GM12878 (cell line): Measurements from ENCODE around the gene ICAM2. TPM values are rescaled to one million over a fixed set of nuclear protein-coding genes. Genes with fewer than 3 reads are reported as not detected.

Experiments used
- ATAC-seq: fragments of 200-7000 bp; cut with Tn5 transposase; 3 replicates; pipeline ENCODE4 v1.9.1; 2020; ENCODE audit warnings: mild to moderate bottlenecking, moderate library complexity
- BruUV-seq: library from RNA; stranded (reverse); fragments of 400-500 nt; replicated peaks from 2 replicates; lab custom pipeline; 2021; lab: Mats Ljungman, UMichigan
- CTCF ChIA-PET: fragments of 300-600 bp; sonication (Branson Sonifier 250); formaldehyde crosslinking; extraction: SDS; loops from one replicate; lab custom pipeline; 2021; ENCODE audit warnings: inconsistent platforms; lab: Yijun Ruan, JAX
- POLR2A ChIA-PET: fragments of 350-600 bp; formaldehyde crosslinking; extraction: SDS; loops from one replicate; lab custom pipeline; 2021; ENCODE audit warnings: inconsistent platforms; lab: Charles Lee
- RAD21 ChIA-PET: fragments of 300-600 bp; sonication (Branson Sonifier 250); formaldehyde crosslinking; loops from one replicate; lab custom pipeline; 2023; ENCODE audit warnings: antibody characterized with exemption; ENCODE audit not compliant: unreplicated experiment; lab: Charles Lee
- SMC1A ChIA-PET: fragments of 300-600 bp; sonication (Branson Sonifier 250); formaldehyde crosslinking; loops from one replicate; lab custom pipeline; 2023; ENCODE audit not compliant: unreplicated experiment, uncharacterized antibody; lab: Charles Lee
- DNase-seq: peaks from one replicate; pipeline ENCODE4 v3.0.0-alpha.2; 2011; ENCODE audit warnings: low read depth, low spot score
- FAIRE-seq: peaks from 3 replicates; lab custom pipeline; 2011; peaks lifted over from hg19 to GRCh38; lab: Jason Lieb, UNC
- H2AFZ ChIP-seq: 2 replicates; pipeline ENCODE4 v1.6.0; 2011; ENCODE audit warnings: low read depth, low read length, control low read depth; ENCODE audit not compliant: control insufficient read depth
- H3K27ac ChIP-seq: 2 replicates; pipeline ENCODE4 v1.5.1; 2011; ENCODE audit warnings: control low read depth; ENCODE audit not compliant: control insufficient read depth, insufficient read depth
- H3K27me3 ChIP-seq, 2 experiments: replicated peaks in 1 of 2; 2 replicates each; pipeline versions ENCODE4 v1.6.0 to v1.6.1; 2011; ENCODE audit warnings: low read length in 1 of 2; ENCODE audit not compliant: control insufficient read depth in 2 of 2, insufficient read depth in 2 of 2
- H3K36me3 ChIP-seq, 2 experiments: 2 replicates each; pipeline ENCODE4 v1.5.1; 2011; ENCODE audit warnings: low read length in 1 of 2; ENCODE audit not compliant: control insufficient read depth in 2 of 2, insufficient read depth in 2 of 2
- H3K4me1 ChIP-seq: 2 replicates; pipeline ENCODE4 v1.6.1; 2011; ENCODE audit warnings: mild to moderate bottlenecking, low read length, moderate library complexity, mixed read lengths; ENCODE audit not compliant: control insufficient read depth, insufficient read depth
- H3K4me2 ChIP-seq: 2 replicates; pipeline ENCODE4 v1.6.0; 2011; ENCODE audit warnings: control low read depth; ENCODE audit not compliant: control insufficient read depth, insufficient read depth
- H3K4me3 ChIP-seq: fragments of 200-600 bp; sonication (generic); 2 replicates; pipeline ENCODE4 v1.5.1; 2016
- H3K79me2 ChIP-seq: 2 replicates; pipeline ENCODE4 v1.6.0; 2011; ENCODE audit warnings: low read length; ENCODE audit not compliant: control insufficient read depth, insufficient read depth
- H3K9ac ChIP-seq: 2 replicates; pipeline ENCODE4 v1.8.0; 2011; ENCODE audit warnings: low read length, control low read depth, mixed read lengths; ENCODE audit not compliant: control insufficient read depth, insufficient read depth
- H3K9me3 ChIP-seq: replicated peaks from 3 replicates; pipeline ENCODE4 v1.5.1; 2011; ENCODE audit warnings: mild to moderate bottlenecking, low read length; ENCODE audit not compliant: control insufficient read depth, insufficient read depth
- H4K20me1 ChIP-seq: 2 replicates; pipeline ENCODE4 v1.6.0; 2011; ENCODE audit not compliant: control insufficient read depth, insufficient read depth
- FOXM1 ChIP-seq: IDR thresholded peaks from 2 replicates; pipeline ENCODE4 v1.6.1; 2012; ENCODE audit warnings: low read depth, mild to moderate bottlenecking, inconsistent platforms, low read length, moderate library complexity
- MYB ChIP-seq: fragments of 150-350 bp; IDR thresholded peaks from 2 replicates; pipeline ENCODE4 v1.6.1; 2014; ENCODE audit warnings: mild to moderate bottlenecking, low read depth, low read length, borderline replicate concordance
- NFXL1 ChIP-seq: fragments of 450-650 bp; IDR thresholded peaks from 2 replicates; pipeline ENCODE4 v1.6.1; 2017; ENCODE audit warnings: antibody characterized with exemption, mild to moderate bottlenecking, borderline replicate concordance
- RBBP5 ChIP-seq: fragments of 200-600 bp; sonication (generic); conservative IDR thresholded peaks from 2 replicates; pipeline ENCODE4 v1.6.1; 2016
- SIX5 ChIP-seq: IDR thresholded peaks from 2 replicates; pipeline ENCODE4 v1.6.1; 2011; ENCODE audit warnings: mild to moderate bottlenecking, low read depth, low read length, moderate library complexity; ENCODE audit not compliant: severe bottlenecking
- SPI1 ChIP-seq: IDR thresholded peaks from 2 replicates; pipeline ENCODE4 v1.6.1; 2011; ENCODE audit warnings: low read depth, mild to moderate bottlenecking, low read length, moderate library complexity, borderline replicate concordance; ENCODE audit not compliant: insufficient read depth
- SRF ChIP-seq, 2 experiments: IDR thresholded peaks; 2 replicates each; pipeline ENCODE4 v1.6.1; 2011; ENCODE audit warnings: low read depth in 2 of 2, low read length in 2 of 2, mild to moderate bottlenecking in 1 of 2, moderate library complexity in 1 of 2
- STAT1 ChIP-seq: fragments of 450-650 bp; conservative IDR thresholded peaks from 2 replicates; pipeline ENCODE4 v1.6.1; 2014; ENCODE audit warnings: antibody characterized with exemption, mild to moderate bottlenecking
- WGBS: methylation state at CpG from one replicate; pipeline ENCODE4 v1.1.6; 2016; ENCODE audit warnings: low lambda C conversion rate; ENCODE audit not compliant: insufficient replicate concordance, insufficient coverage; ENCODE audit errors: missing lambda C conversion rate; 5-methylcytosine and 5-hydroxymethylcytosine counted together
- in situ Hi-C: fragments of 300-500 bp; cut with MboI; formaldehyde crosslinking; loops from 9 replicates; pipeline ENCODE4 v1.14.3; 2018; ENCODE audit warnings: mixed read lengths
- intact Hi-C: fragments of 100-400 bp; cut with micrococcal nuclease; formaldehyde crosslinking; loops from one replicate; pipeline ENCODE4 v1.14.2; 2022; ENCODE audit not compliant: unreplicated experiment
- polyA plus RNA-seq, 11 experiments: library from polyadenylated mRNA; depleted of rRNA in 4 of 11; unstranded in 6 of 11; stranded (reverse) in 5 of 11; fragments of >200 nt; fragmentation: Nextera tagmentation in 4 of 11; fragmentation: Illumina TruSeq in 1 of 11; extraction: Ambion mirVana in 4 of 11; extraction: Trizol in 1 of 11; gene quantifications; 1 replicate in 1 of 11; 2 replicates in 10 of 11; pipeline versions ENCODE4 v1.2.1 to v1.2.3, GENCODE V29; 2011 to 2016; ENCODE audit warnings: inconsistent platforms in 2 of 11, missing spikeins in 2 of 11, low read depth in 1 of 11
- total RNA-seq, 4 experiments: library from RNA; depleted of rRNA in 3 of 4; stranded (reverse); fragments of >200 nt in 3 of 4; fragmentation: Illumina TruSeq in 1 of 4; extraction: Trizol in 1 of 4; gene quantifications; 2 replicates each; pipeline versions ENCODE4 v1.2.1 to v1.2.3, GENCODE V29; 2013 to 2021
- TF ChIP-seq, protein P1 (sequence below): fragments of 450-650 bp; formaldehyde crosslinking; IDR thresholded peaks from 2 replicates; pipeline ENCODE4 v1.4.0; 2022; ENCODE audit warnings: mild to moderate bottlenecking, moderate library complexity

Gene ICAM2
- total and polyA plus RNA-seq, 10 of the 15 experiments (the other 5 are each of a cell fraction or from before 2014, with no cell fraction given) = 23.6 to 108 (median 58.1) TPM

GRCh38 chr17:64008830-64009229, 11.6 kb downstream of the ICAM2 start (continued):
- no peak for TF ChIP-seq MYB
- no peak for TF ChIP-seq STAT1
- TF ChIP-seq RBBP5 = no peak
- no peak for TF ChIP-seq SRF (IDR thresholded peaks at IDR 0.05; ENCODE audit: low read depth in 2 of 2, low read length in 2 of 2)
- TF ChIP-seq, protein P1, sequence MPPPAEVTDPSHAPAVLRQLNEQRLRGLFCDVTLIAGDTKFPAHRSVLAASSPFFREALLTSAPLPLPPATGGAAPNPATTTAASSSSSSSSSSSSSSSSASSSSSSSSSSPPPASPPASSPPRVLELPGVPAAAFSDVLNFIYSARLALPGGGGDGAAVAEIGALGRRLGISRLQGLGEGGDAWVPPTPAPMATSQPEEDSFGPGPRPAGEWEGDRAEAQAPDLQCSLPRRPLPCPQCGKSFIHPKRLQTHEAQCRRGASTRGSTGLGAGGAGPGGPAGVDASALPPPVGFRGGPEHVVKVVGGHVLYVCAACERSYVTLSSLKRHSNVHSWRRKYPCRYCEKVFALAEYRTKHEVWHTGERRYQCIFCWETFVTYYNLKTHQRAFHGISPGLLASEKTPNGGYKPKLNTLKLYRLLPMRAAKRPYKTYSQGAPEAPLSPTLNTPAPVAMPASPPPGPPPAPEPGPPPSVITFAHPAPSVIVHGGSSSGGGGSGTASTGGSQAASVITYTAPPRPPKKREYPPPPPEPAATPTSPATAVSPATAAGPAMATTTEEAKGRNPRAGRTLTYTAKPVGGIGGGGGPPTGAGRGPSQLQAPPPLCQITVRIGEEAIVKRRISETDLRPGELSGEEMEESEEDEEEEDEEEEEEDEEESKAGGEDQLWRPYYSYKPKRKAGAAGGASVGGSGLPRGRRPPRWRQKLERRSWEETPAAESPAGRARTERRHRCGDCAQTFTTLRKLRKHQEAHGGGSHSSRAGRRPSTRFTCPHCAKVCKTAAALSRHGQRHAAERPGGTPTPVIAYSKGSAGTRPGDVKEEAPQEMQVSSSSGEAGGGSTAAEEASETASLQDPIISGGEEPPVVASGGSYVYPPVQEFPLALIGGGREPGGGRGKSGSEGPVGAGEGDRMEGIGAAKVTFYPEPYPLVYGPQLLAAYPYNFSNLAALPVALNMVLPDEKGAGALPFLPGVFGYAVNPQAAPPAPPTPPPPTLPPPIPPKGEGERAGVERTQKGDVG (CRISPR knock-in tag) = no peak
- no peak for TF ChIP-seq SIX5

DNA sequence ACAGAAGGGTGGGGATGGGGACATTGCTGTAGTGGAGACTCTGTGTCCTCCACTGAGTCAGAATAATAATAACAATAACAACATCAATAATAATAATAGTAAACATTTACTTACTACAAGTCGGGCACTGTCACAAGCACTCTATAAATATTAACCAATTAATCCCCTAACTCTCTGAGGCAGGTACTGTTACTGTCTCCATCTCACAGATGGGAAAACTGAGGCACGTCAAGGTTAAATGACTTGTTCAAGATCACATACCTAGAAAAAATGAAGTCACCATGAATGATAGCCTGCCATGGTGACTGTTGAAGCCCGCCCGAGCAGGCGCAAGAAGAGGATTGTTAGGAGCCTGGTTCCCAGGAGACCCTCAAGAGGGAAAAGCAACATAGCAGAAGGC, 12.1 kb downstream of the ICAM2 start:
- Histone ChIP-seq H4K20me1 (no peaks in the 10 kb centered on the region), H3K9ac (no peak overlapping the region), H3K79me2 (peaks cover 13% of the 10 kb centered on the region), H3K27ac (no peak overlapping the region), H3K4me2 (no peak overlapping the region), H2AFZ (no peak overlapping the region), H3K27me3 (no peaks in the 10 kb centered on the region), H3K9me3 (no peaks in the 10 kb centered on the region; the same call in 2 of the 3 replicates), H3K36me3 (peaks cover 8 to 15% of the 10 kb centered on the region in 2 experiments; a peak in 3 of 4 replicates), H3K4me1 (no peaks in the 10 kb centered on the region), H3K4me3 (no peak overlapping the region)
- SMC1A ChIA-PET = no interaction called here
- RAD21 ChIA-PET = no interaction called here
- WGBS = 98% methylated on average over 5 of the region's 5 CpGs
- intact Hi-C loops = no loop called here
- POLR2A ChIA-PET = no interaction called here
- DNase-seq (no peak), ATAC-seq (no peak), FAIRE-seq (no peak)
- CTCF ChIA-PET = no interaction called here
- TF ChIP-seq NFXL1 (no peak), SPI1 (no peak), FOXM1 (no peak)
- in situ Hi-C loops = no loop called here
- no TSS peak for BruUV-seq
